Stimulated activated CD4-positive, alpha-beta T cell treated with anti-CD3 and anti-CD28 coated beads, TNF-alpha, amount 100 ng/mL, for 48 hours (primary cell): Measurements from ENCODE around the gene POFUT2.

Source experiments
- DNase-seq, 3 donors: peaks; one replicate each; pipeline ENCODE4 v3.0.0-alpha.2; 2020; ENCODE audit warnings: low read depth in 3 of 3

Gene POFUT2

DNA sequence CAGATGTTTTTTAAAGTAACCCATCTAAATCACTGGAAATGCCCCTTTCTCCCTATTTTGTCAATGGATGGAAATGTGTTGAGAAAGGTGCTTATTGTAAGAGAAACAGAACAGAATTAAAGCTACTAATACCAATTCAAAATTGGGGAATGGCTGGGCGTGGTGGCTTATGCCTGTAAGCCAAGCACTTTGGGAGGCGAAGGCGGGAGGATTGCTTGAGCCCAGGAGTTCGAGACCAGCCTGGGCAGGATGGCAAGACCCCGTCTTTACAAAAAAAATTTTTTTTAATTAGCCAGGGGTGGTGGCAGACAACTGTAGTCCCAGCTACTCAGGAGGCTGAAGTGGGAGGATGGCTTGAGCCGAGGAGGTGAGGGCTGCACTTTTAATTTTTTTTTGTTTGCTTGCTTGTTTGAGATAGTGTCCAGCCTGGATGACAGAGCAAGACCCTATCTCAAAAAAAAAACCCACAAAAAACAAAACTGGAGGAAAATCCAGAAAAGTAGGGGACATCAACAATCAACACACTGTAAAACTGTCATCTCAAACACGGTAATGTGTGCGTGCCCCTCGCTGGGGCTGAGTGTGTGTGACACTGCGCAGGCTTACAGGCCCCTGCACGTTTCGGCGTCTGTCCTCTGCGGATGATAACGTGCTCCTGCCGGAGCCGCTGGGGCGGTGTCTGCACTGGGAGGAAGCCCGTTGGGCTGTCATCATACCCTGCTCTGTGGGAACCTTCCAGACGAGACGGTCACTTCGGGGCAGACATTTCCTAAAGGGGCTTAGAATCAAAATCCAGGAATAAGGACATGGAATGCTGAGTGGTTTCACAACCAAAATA, 11.6 kb upstream of the POFUT2 start:
- no peak for DNase-seq

DNA sequence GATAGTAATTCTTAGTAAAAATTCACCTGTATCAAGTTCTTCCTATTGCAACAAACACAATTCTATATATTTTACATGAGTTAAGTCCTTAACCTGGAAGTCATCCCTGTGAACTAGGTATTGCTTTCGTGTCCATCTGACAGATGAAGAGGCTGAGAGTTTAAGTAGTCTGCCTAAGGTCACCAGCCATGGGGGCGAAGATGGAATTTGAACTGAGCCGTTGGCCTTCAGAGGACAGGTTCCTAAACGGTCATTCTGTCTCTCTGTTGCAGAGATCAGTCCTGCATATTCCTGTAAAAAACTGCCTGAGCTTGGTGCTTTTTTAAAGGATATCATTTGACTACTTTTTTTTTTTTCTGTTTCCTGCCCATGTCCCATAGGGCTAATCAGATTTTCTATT, 10.2 kb upstream of the POFUT2 start:
- no peak for DNase-seq

- DNase-seq, result no peak
Observed at GRCh38 chr21:45297329-45297728, 9.6 kb upstream of the POFUT2 start.

GRCh38 chr21:45296638-45297037, 8.9 kb upstream of the POFUT2 start:
- no peak for DNase-seq

- no peak for DNase-seq
Observed at GRCh38 chr21:45295576-45296365, 8.1 kb upstream of the POFUT2 start.

DNA sequence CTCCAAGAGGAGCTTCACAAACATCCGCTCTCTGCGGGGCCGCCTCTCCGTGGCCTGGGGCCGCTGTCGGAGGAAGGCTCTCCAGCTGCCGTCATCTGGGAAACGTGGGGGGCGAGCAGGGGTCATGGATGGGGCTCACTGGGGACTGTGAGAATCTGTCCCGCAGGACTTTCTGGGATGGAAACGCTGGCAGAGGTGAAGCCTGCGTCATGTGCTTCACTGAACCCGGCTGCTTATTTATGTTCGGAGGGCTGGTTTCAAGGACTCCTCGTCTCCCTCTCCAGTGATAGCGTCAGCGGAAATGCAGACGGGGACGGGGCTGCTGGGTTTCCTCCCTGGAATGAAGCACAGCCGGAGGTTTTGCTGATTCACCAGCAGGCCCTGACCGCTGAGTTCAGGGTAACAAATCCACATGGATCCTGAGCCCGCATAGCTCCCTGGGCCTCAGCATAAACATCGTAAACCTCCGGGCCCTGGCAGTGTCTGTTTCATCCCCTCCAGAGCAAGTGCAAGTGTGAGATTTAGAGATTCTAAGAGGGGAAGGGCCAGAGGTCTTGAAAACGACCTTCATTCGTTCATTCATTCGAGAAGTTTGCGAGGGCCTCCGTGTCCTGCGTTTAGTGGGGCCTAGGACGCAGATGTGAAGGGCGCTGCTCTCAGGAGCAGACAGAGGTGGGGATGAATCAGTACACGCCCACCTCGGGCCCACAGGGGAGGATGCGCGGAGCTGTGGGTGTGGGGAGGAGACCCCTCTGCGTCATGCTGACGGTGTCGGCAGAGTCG, 7.0 kb upstream of the POFUT2 start:
- no peak for DNase-seq

DNA sequence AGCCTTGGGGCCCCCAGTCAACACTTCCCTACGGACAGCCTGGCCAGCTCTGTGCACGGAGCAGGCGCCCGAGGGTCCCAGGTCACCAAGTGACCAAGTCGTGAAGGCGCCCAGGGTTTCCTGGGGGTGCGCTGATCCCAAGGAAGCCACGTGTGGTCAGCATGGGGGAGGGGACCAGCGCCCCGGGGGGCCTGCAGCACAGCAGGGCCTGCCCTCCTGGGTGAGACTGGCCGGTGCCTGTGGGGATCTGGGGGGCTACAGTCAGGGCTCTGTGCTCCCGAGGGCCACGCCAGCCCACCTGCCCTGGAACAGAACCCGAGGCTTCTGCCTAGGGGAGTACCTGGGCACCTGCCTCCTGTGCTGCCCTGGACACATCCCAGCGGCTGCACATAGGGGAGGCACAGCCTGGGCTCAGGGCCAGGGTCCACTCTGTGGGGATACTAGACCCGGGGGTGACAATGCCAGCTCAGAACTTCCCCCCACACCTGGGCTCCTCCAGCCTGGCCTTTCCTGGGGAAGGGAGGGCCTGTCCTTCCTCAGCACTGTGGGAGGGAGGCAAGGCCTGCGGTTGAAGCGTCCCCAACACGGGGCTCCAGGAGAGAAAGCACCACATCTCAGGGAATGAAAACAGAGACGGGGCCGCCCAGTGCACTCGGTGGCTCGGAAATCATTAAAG, 6.2 kb upstream of the POFUT2 start:
- DNase-seq, result no peak

GRCh38 chr21:45293220-45293725, 5.6 kb upstream of the POFUT2 start:
- DNase-seq, result no peak

DNA sequence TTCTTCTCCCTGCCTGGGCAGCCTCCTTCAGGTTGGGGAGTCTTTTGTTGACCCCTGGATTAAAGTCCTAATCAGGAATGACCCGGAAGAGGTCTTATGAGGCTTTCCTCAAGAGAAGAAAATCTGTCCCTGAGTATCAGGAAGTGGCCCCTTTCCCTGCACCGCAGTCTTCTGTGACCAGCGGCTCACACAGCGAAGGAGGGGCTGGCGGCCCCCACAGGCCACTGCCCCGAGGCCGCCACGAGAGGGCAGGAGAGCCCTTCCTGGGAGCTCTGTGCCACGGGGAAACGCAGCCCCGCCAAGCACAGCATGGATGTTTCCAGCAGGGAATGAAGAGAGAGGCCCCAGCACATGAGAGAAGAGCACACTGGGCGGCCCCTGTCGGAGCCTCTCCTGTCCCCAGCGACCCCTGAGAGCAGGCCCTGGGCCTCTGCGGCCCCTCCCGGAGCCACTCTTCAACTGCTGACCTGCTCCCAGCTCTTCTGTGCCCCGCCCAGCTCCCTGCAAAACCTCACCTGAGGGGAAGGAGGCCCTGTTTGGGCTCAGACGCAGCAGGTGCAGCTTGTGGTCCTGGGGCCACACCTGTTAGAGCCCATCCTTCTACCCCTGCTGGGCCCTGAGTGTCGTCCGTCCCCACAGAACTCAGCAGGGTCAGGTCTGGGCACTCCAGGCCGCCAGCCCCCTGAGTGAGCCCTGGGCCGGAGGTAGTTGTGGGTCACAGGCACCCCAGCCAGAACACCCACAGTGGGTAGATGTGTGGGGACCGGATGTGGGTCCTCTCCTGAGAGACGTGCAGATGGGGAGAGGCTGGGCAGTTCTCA, 4.9 kb upstream of the POFUT2 start:
- peak; percentile 48 to 69 (median 64) for DNase-seq

DNA sequence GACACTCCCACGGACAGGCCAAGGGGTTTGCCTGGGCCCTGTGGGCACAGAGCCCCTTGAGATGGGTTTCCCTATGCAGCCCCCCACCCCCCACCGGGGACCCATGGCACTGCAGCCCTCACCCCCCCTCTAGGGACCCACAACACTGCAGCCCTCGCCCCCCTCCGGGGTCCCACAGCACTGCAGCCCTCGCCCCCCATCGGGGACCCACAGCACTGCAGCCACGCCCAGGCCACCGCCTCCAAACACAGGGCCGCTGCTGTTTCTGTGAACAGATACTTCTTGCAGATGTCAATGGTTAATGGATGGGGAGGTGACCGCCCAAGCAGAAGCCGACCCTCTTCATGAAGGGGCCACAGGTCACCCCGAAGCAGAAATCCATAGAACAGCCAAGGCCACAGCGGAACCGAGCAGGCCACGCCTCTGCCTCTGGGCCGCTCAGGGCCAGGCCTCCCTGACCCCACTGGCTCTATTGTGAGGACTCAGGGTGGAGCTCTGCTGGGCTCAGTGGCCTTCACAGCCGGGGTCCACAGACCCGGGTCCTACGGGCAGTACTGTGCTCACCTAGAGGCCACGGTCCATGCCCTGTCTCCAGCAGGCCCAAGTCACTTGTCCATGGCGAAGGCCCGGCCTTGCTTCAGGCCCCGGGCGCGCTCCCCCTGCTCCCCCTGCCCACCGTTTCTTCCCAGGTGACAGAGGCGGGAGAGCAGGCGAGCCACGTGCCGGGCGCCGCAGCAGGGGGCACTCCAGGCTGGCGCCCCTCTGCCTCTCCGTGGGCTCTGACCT, 4.1 kb upstream of the POFUT2 start:
- no peak for DNase-seq

DNA sequence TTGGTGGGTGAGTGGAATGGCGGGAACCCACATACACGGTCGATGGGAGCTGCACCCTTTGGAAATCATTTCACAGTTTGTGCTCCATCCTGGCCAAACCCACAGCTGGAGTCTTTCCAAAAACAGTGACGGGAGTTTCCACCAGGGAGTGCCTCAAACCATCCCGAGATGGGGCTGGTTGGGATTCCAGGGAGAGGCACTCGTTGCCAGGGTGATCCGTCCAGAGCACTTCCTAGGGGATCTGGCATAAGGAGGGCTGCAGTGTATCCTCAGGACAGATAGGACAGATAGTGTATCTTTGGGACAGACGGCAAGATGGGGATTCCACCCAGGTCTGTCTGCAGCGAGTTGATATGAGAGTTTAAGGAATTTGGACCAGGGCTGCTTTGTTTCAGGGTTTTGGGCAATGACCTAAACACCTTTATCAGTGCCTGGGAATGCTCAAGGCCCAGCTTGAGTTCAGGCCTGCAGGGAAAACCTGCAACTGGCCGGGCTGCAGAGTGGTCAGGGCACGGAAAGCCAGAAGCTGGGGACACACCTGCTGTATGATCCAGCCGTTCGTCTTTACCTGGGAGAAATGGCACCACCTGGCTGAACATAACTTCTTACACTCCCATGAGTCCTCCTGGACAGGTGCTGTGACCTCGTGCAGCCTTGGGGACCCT, 3.4 kb upstream of the POFUT2 start:
- DNase-seq, result no peak

- DNase-seq, result no peak
Observed at GRCh38 chr21:45289655-45290515, 2.2 kb upstream of the POFUT2 start.

DNA sequence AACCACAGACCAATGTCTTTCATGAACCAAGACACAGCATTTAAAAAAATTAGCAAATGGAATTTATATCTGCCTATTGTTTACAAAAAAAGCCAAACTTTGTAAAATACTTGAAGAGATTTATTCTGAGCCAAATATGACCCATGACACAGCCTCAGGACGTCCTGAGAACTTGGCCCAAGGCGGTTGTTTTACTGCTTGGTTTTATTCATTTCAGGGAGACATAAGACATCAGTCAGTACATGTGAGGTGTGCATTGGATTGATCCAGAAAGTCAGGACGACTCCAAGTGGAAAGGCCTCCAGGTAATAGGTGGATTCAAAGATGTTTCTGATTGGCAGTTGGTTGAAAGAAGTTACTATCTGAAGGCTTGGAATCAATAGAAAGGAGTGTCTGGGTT, 1.4 kb upstream of the POFUT2 start:
- no peak for DNase-seq

DNA sequence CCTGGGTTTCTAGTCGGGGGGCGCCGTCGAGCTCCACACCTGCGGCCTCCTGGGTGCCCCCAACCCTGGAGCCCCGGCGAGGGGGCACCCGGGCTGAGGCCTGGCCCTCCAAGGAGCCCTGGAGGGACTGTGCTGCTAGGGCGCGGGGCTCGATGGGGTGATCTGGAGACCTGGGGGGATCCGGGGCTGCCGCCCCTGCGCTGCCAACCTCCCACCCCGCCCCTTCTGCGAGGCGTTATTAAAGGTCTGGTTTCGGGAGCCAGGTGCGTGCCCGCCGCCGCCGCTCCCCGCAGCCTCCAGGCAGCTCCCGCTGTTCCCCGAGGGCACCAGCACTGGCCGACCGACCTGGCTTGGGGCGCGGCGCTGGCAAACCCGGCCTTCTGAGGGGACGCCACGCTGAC, 746 bp upstream of the POFUT2 start:
- no peak for DNase-seq

GRCh38 chr21:45286671-45287437, 841 bp downstream of the POFUT2 start:
- DNase-seq, result no peak

DNA sequence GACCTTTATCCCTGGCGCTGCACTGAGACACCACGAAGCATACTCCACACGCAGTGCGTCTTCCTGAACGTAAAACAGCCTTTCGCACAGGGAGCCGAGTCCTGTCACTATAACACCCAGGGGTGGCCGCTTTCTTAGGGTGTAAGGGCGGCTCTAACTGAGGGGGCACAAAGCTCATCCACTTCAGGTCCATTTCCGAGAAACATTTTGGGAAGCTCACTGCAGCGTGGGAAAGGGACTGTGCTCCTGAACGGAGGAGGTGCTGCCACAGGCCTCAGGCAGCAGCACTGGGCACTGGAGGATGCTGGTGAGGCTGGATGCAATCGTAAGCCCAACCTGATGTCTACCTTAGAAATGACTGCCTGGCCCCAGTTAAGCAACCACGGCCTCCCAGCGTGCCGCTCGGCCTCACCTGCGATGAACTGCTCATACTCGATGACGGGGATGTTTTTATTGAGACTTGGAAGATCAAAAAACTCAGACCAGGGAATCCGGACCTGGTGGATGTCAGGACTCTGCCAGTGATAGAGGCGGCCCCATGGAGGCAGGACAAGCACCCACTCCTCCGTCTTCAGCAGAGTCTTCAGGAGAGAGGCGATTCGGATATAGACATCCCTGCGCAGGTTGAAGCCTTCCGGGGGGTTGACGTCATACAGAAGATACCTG, 2.3 kb downstream of the POFUT2 start:
- no peak for DNase-seq

DNA sequence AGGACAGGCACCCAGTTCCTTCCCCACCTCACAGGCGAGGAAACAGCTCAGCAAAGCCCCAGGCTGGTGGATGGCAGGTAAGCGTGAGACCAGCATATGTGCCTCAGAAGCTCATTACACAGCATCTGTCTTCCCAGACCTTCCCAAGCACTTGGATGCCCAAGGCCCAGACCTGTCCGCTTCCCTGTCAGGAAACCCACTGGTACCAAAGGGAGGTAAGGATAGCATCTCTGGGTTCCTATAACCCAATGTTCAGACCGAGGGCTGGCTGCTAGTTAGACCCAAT, 3.3 kb downstream of the POFUT2 start:
- DNase-seq, result no peak
